Measurements from ENCODE around the gene KCNJ18.
"Not testable (repeated sequence)": the region's sequence is repeated elsewhere in the genome, so short reads cannot be mapped to it uniquely, and the experiment has no call there.

DNA sequence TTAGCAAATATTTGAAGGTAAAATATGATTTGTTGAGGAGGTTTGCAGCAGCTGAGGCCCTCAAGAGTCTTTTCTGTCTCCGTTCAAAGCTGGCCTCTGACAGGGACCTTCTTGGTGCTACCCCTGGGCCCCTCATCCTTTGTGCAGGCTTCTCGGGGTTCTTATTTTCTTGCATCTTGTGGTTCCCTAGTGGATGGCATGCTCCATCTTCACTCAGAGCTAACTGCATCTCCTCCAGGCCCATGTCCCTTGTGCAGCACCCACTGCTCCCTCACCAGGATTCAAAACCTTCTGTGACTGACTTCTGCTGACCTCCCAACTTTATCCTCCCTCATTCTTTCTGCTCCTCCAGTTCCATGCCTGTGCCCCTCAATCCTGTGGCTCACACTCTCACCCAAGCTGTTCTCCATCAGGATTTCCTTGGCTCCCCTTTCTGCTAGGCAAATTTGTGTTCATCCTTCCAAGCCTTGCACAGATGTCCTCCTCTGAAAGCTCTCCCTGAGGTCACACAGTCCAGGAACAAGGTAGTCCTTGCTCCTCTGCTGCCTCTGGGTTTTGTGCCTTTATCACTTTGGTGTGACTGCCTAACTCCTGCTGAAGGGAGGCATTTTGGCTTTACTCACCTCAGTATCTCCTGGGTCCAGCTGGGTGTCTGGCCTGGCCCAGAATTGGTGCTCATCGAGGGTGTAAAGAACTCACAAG, 25.5 kb upstream of the KCNJ18 start:
- TF ChIP-seq, protein P1, sequence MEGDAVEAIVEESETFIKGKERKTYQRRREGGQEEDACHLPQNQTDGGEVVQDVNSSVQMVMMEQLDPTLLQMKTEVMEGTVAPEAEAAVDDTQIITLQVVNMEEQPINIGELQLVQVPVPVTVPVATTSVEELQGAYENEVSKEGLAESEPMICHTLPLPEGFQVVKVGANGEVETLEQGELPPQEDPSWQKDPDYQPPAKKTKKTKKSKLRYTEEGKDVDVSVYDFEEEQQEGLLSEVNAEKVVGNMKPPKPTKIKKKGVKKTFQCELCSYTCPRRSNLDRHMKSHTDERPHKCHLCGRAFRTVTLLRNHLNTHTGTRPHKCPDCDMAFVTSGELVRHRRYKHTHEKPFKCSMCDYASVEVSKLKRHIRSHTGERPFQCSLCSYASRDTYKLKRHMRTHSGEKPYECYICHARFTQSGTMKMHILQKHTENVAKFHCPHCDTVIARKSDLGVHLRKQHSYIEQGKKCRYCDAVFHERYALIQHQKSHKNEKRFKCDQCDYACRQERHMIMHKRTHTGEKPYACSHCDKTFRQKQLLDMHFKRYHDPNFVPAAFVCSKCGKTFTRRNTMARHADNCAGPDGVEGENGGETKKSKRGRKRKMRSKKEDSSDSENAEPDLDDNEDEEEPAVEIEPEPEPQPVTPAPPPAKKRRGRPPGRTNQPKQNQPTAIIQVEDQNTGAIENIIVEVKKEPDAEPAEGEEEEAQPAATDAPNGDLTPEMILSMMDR (IDR thresholded peaks at IDR 0.05), result not testable (repeated sequence)
- not testable (repeated sequence) for TF ChIP-seq POLR2A (IDR thresholded peaks at IDR 0.05)

Measured in transverse colon (tissue), 3 donors.